ENCODE data around the gene CASP3. TPM values are rescaled to one million over a fixed set of nuclear protein-coding genes. Genes with fewer than 3 reads are reported as not detected.
"Not testable (repeated sequence)": the region's sequence is repeated elsewhere in the genome, so short reads cannot be mapped to it uniquely, and the experiment has no call there.

The CASP3 gene
- total RNA-seq, 2 donors from 2014 or later: 45.4 to 57.9 TPM

GRCh38 chr4:184635381-184635780 is 13.9 kb downstream of the CASP3 start:
- Histone ChIP-seq H3K27me3 (no peaks in the 10 kb centered on the region), H3K9me3 (no peaks in the 10 kb centered on the region), H3K4me3 (no peak overlapping the region), H3K27ac (no peak overlapping the region), H3K4me1 (no peaks in the 10 kb centered on the region), H3K36me3 (peaks cover 12% of the 10 kb centered on the region), H3K9ac (ENCODE audit: low read depth in 2 of 2, low read length in 2 of 2) (no peak overlapping the region)
- DNase-seq: no peak
- no peak for TF ChIP-seq CTCF (IDR thresholded peaks at IDR 0.05)
- intact Hi-C loops (cut with DNase I): no loop called here

GRCh38 chr4:184632842-184633241 is 16.4 kb downstream of the CASP3 start:
- intact Hi-C loops (cut with DNase I): no loop called here
- TF ChIP-seq CTCF (IDR thresholded peaks at IDR 0.05): no peak
- Histone ChIP-seq H3K9me3 (no peaks in the 10 kb centered on the region), H3K4me1 (no peaks in the 10 kb centered on the region), H3K27ac (no peak overlapping the region), H3K36me3 (peaks cover 15% of the 10 kb centered on the region), H3K27me3 (no peaks in the 10 kb centered on the region), H3K9ac (ENCODE audit: low read depth in 2 of 2, low read length in 2 of 2) (no peak overlapping the region), H3K4me3 (no peak overlapping the region)
- no peak for DNase-seq

DNA sequence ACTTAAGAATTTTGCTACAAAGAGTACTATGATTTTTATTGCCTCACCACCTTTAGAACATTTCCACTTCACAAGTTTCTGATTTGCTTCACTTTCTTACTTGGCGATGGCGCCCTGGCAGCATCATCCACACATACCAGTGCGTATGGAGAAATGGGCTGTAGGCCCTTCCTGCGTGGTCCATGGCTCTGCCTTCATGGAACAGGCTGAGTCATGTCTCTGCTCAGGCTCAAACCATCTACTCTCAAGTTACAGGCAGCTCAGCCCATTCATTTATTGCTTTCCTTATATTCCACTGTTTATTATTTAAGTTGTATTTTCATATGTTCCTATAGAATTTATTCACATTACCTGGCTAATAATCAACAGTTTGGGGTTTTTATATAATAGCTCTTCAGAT is 21.1 kb downstream of the CASP3 start:
- intact Hi-C loops (cut with DNase I): no loop called here
- H3K4me3 ChIP-seq: no peak overlapping the region

DNA sequence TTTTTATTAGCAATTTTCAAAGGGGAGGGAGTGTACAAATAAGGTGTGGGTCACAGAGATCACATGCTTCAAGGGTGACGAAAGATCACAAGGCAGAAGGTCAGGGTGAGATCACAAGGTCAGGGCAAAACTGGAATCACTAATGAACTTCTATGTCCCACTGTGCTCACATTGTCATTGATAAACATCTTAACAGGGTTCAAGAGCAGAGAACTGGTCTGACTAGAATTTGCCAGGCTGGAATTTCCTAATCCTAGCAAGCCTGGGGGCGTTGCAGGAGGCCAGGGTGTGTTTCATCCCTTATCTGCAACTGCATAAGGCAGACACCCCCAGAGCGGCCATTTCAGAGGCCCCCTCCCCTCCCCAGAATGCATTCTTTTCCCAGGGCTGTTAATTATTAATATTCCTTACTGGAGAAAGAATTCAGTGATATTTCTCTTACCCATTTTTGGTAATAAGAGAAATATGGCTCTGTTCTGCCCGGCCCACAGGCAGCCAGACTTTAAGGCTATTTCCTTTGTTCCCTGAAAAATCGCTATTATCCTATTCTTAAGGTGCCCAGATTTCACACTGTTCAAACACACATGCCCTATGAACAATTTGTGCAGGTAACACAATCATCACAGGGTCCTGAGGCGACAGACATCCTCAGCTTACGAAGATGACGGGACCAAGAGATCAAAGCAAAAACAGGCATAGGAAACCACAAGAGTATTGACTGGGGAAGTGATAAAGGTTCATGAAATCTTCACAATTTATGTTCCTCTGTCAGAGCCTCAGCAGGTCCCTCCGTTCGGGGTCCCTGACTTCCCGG is 23.3 kb downstream of the CASP3 start:
- H3K9ac ChIP-seq (ENCODE audit: low read depth in 2 of 2, low read length in 2 of 2); H3K9me3 ChIP-seq; H3K4me3 ChIP-seq; intact Hi-C loops (cut with DNase I); H3K27me3 ChIP-seq; H3K27ac ChIP-seq; DNase-seq; H3K4me1 ChIP-seq: not testable (repeated sequence)
- peaks cover 13% of the 10 kb centered on the region for H3K36me3 ChIP-seq

More for the DNA sequence above, 21.1 kb downstream of the CASP3 start:
- no peaks in the 10 kb centered on the region for H3K4me1 ChIP-seq
- H3K27me3 ChIP-seq: no peaks in the 10 kb centered on the region
- H3K9me3 ChIP-seq: no peaks in the 10 kb centered on the region
- peaks cover 13% of the 10 kb centered on the region for H3K36me3 ChIP-seq
- no peak overlapping the region for H3K9ac ChIP-seq (ENCODE audit: low read depth in 2 of 2, low read length in 2 of 2)
- TF ChIP-seq CTCF (IDR thresholded peaks at IDR 0.05): no peak
- DNase-seq: no peak
- H3K27ac ChIP-seq: no peak overlapping the region

- no peak overlapping the region for H3K4me3 ChIP-seq
- no peak for TF ChIP-seq CTCF (IDR thresholded peaks at IDR 0.05)
- H3K27ac ChIP-seq: no peak overlapping the region
- DNase-seq: no peak
- no peaks in the 10 kb centered on the region for H3K27me3 ChIP-seq
- intact Hi-C loops (cut with DNase I): no loop called here
- H3K9me3 ChIP-seq: no peaks in the 10 kb centered on the region
- peaks cover 6% of the 10 kb centered on the region for H3K36me3 ChIP-seq
- no peak overlapping the region for H3K9ac ChIP-seq (ENCODE audit: low read depth in 2 of 2, low read length in 2 of 2)
- no peaks in the 10 kb centered on the region for H3K4me1 ChIP-seq
Observed at GRCh38 chr4:184624972-184625554, 24.2 kb downstream of the CASP3 start.

GRCh38 chr4:184624504-184624903 is 24.7 kb downstream of the CASP3 start:
- H3K36me3 ChIP-seq; H3K4me3 ChIP-seq; H3K4me1 ChIP-seq; H3K9me3 ChIP-seq; DNase-seq; H3K27me3 ChIP-seq; intact Hi-C loops (cut with DNase I); H3K9ac ChIP-seq (ENCODE audit: low read depth in 2 of 2, low read length in 2 of 2); H3K27ac ChIP-seq: not testable (repeated sequence)
